H1 (cell line): ENCODE measurements around the gene CABCOCO1. TPM values are rescaled to one million over a fixed set of nuclear protein-coding genes. Genes with fewer than 3 reads are reported as not detected.

ENCODE experiments used
- ATF3 ChIP-seq: IDR thresholded peaks from 2 replicates; pipeline ENCODE4 v1.6.1; 2011; ENCODE audit warnings: low read depth, mild to moderate bottlenecking, low read length; ENCODE audit not compliant: insufficient read depth
- CEBPB ChIP-seq: IDR thresholded peaks from 2 replicates; pipeline ENCODE4 v1.6.1; 2012; ENCODE audit warnings: low read depth, low read length
- CHD7 ChIP-seq: fragments of 300-600 bp; sonication (generic); IDR thresholded peaks from 2 replicates; pipeline ENCODE4 v1.7.1; 2012; ENCODE audit warnings: low read length, moderate library complexity, mild to moderate bottlenecking, inconsistent platforms; ENCODE audit not compliant: insufficient replicate concordance
- EGR1 ChIP-seq: IDR thresholded peaks from 2 replicates; pipeline ENCODE4 v1.6.1; 2011; ENCODE audit warnings: low read depth, low read length, borderline replicate concordance
- EZH2 ChIP-seq: fragments of 200-600 bp; sonication (generic); IDR thresholded peaks from 2 replicates; pipeline ENCODE4 v1.7.1; 2012; ENCODE audit warnings: low read depth, mild to moderate bottlenecking, moderate library complexity, low read length, inconsistent platforms; ENCODE audit not compliant: severe bottlenecking
- FOSL1 ChIP-seq: IDR thresholded peaks from 2 replicates; pipeline ENCODE4 v1.6.1; 2011; ENCODE audit warnings: mild to moderate bottlenecking, low read depth, low read length, moderate library complexity; ENCODE audit not compliant: insufficient read depth
- HDAC6 ChIP-seq: IDR thresholded peaks from one replicate; pipeline ENCODE4 v1.7.1; 2012; ENCODE audit warnings: low read depth, mild to moderate bottlenecking, inconsistent platforms, low read length, moderate library complexity
- MAFK ChIP-seq: IDR thresholded peaks from 2 replicates; pipeline ENCODE4 v1.6.1; 2012; ENCODE audit warnings: low read depth, mild to moderate bottlenecking, improper control_type of control experiment, low read length
- RFX5 ChIP-seq: IDR thresholded peaks from 2 replicates; pipeline ENCODE4 v1.6.1; 2011; ENCODE audit warnings: low read depth, low read length, improper control_type of control experiment, borderline replicate concordance
- SIX5 ChIP-seq: IDR thresholded peaks from 2 replicates; pipeline ENCODE4 v1.6.1; 2011; ENCODE audit warnings: mild to moderate bottlenecking, low read depth, low read length
- SP1 ChIP-seq: IDR thresholded peaks from 2 replicates; pipeline ENCODE4 v1.6.1; 2011; ENCODE audit warnings: low read depth, low read length
- SRF ChIP-seq: IDR thresholded peaks from 2 replicates; pipeline ENCODE4 v1.6.1; 2011; ENCODE audit warnings: mild to moderate bottlenecking, low read depth, low read length, moderate library complexity
- TCF12 ChIP-seq: IDR thresholded peaks from 2 replicates; pipeline ENCODE4 v1.6.1; 2011; ENCODE audit warnings: low read depth, mild to moderate bottlenecking, low read length
- polyA plus RNA-seq, 7 experiments: library from polyadenylated mRNA; depleted of rRNA in 3 of 7; stranded (reverse) in 5 of 7; unstranded in 2 of 7; fragments of >200 nt in 5 of 7; fragments of 200-250 nt in 2 of 7; gene quantifications; 1 replicate in 5 of 7; 2 replicates in 1 of 7; 4 replicates in 1 of 7; pipeline versions ENCODE4 v1.2.1 to v1.2.3, GENCODE V29; 2011 to 2013; ENCODE audit warnings: missing spikeins in 2 of 7, mixed read lengths in 2 of 7
- total RNA-seq: library from RNA; stranded (reverse); fragmentation: NEBNext Ultra II Directional; extraction: Animal tissue kit (Norgen Biotek cat#: 25700); gene quantifications from 2 replicates; pipeline ENCODE4 v1.2.1, GENCODE V29; 2021

Gene CABCOCO1
- total and polyA plus RNA-seq, 2 of the 8 experiments (the other 6 are each of a cell fraction or from before 2014, with no cell fraction given), result not detected

DNA sequence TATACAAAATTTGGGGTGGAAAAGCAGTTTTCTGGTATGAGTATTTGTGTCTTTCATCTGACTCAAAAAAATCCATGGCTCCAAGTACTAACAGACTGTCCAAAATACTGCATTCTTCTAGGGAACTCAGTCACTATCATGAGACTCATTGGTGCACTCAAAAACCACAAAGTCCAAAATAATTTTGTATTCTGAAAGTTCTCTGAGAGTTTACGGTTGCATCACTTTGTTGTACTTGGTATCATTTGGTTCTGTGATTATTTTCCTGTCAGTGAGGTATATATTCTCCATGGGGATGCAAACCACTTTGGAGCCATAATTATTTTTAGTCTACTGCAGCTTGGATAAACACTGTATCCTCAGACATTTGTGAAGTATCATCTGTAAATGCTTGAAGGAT, 28.0 kb upstream of the CABCOCO1 start (continued):
- TF ChIP-seq CHD7 (no peak), TCF12 (no peak), CEBPB (no peak), EZH2 (no peak), SP1 (no peak), EGR1 (no peak), SIX5 (no peak), SRF (no peak), ATF3 (no peak), FOSL1 (no peak), MAFK (no peak), HDAC6 (no peak), RFX5 (no peak)
